PC-3 (cell line): ENCODE measurements around the gene HEPHL1. TPM values are rescaled to one million over a fixed set of nuclear protein-coding genes. Genes with fewer than 3 reads are reported as not detected.

Experiments
- ATAC-seq: fragments of 200-7000 bp; cut with Tn5 transposase; 2 replicates; pipeline ENCODE4 v1.9.1; 2020; ENCODE audit warnings: mild to moderate bottlenecking, moderate library complexity
- BruUV-seq: library from RNA; stranded (reverse); fragments of 400-500 nt; replicated peaks from 2 replicates; lab custom pipeline; 2021; lab: Mats Ljungman, UMichigan
- CTCF ChIA-PET: fragments of 300-600 bp; sonication (Branson Sonifier 250); formaldehyde crosslinking; loops from one replicate; lab custom pipeline; 2022; ENCODE audit warnings: antibody characterized with exemption; lab: Charles Lee
- POLR2A ChIA-PET: fragments of 300-600 bp; sonication (Branson Sonifier 250); formaldehyde crosslinking; loops from one replicate; lab custom pipeline; 2022; ENCODE audit warnings: antibody characterized with exemption; ENCODE audit not compliant: unreplicated experiment; lab: Charles Lee
- DNase-seq: peaks from one replicate; pipeline ENCODE4 v3.0.0-alpha.2; 2015
- H2AFZ ChIP-seq: fragments of 300-600 bp; sonication (generic); 2 replicates; pipeline ENCODE4 v1.6.0; 2016; ENCODE audit warnings: antibody characterized with exemption, low read length
- H3F3A ChIP-seq: fragments of 300-600 bp; sonication (generic); one replicate; pipeline ENCODE4 v1.6.0; 2017; ENCODE audit warnings: antibody characterized with exemption, low read length, control low read depth, mild to moderate bottlenecking; ENCODE audit not compliant: unreplicated experiment
- H3K27ac ChIP-seq: fragments of 300-600 bp; sonication (generic); 2 replicates; pipeline ENCODE4 v1.5.1; 2016; ENCODE audit warnings: mild to moderate bottlenecking, low read length
- H3K27me3 ChIP-seq: fragments of 300-600 bp; sonication (generic); 2 replicates; pipeline ENCODE4 v1.6.1; 2016; ENCODE audit warnings: low read length, mixed read lengths
- H3K36me3 ChIP-seq: fragments of 300-600 bp; sonication (generic); 2 replicates; pipeline ENCODE4 v1.6.1; 2016; ENCODE audit warnings: low read depth, mixed run types, low read length, mixed read lengths
- H3K4me1 ChIP-seq: fragments of 300-600 bp; sonication (generic); 2 replicates; pipeline ENCODE4 v1.5.1; 2016; ENCODE audit warnings: low read length; ENCODE audit not compliant: insufficient read depth
- H3K4me2 ChIP-seq: fragments of 300-600 bp; sonication (generic); 2 replicates; pipeline ENCODE4 v1.6.0; 2016; ENCODE audit warnings: low read length
- H3K4me3 ChIP-seq: fragments of 300-600 bp; sonication (generic); 2 replicates; pipeline ENCODE4 v1.5.1; 2016; ENCODE audit warnings: mild to moderate bottlenecking, low read length, mixed read lengths
- H3K79me2 ChIP-seq: fragments of 300-600 bp; sonication (generic); 2 replicates; pipeline ENCODE4 v1.6.1; 2017; ENCODE audit warnings: low read length, mixed read lengths
- H3K9ac ChIP-seq: fragments of 300-600 bp; sonication (generic); 2 replicates; pipeline ENCODE4 v1.6.0; 2016; ENCODE audit warnings: mild to moderate bottlenecking, low read length
- H3K9me2 ChIP-seq: fragments of 300-600 bp; sonication (generic); replicated peaks from 2 replicates; pipeline ENCODE4 v1.6.1; 2016; ENCODE audit warnings: mixed run types, low read length, mixed read lengths
- H3K9me3 ChIP-seq: fragments of 300-600 bp; sonication (generic); 2 replicates; pipeline ENCODE4 v1.6.1; 2016; ENCODE audit warnings: low read length, mixed read lengths
- H4K20me1 ChIP-seq: fragments of 300-600 bp; sonication (generic); 2 replicates; pipeline ENCODE4 v1.6.1; 2016; ENCODE audit warnings: low read length, mixed read lengths
- EZH2 ChIP-seq: fragments of 300-600 bp; sonication (generic); IDR thresholded peaks from one replicate; pipeline ENCODE4 v1.6.1; 2017; ENCODE audit warnings: antibody characterized with exemption, mild to moderate bottlenecking, low read length; ENCODE audit not compliant: unreplicated experiment
- EZH2phosphoT487 ChIP-seq: fragments of 300-600 bp; sonication (generic); IDR thresholded peaks from 2 replicates; pipeline ENCODE4 v1.6.1; 2018; ENCODE audit warnings: mild to moderate bottlenecking, antibody characterized with exemption, low read length, borderline replicate concordance
- intact Hi-C: fragments of 100-400 bp; cut with micrococcal nuclease; formaldehyde crosslinking; loops from 2 replicates; pipeline ENCODE4 v1.9.0; 2023
- total RNA-seq: library from RNA; depleted of rRNA; stranded (reverse); fragments of >200 nt; gene quantifications from 2 replicates; pipeline ENCODE4 v1.2.3, GENCODE V29; 2014
- TF ChIP-seq, protein P1 (sequence below): fragments of 300-600 bp; sonication (generic); conservative IDR thresholded peaks from 2 replicates; pipeline ENCODE4 v1.5.1; 2017; ENCODE audit warnings: antibody characterized with exemption, low read depth, mild to moderate bottlenecking, low read length

The HEPHL1 gene
- total RNA-seq, 1 experiment from 2014 or later: 4.4 TPM

DNA sequence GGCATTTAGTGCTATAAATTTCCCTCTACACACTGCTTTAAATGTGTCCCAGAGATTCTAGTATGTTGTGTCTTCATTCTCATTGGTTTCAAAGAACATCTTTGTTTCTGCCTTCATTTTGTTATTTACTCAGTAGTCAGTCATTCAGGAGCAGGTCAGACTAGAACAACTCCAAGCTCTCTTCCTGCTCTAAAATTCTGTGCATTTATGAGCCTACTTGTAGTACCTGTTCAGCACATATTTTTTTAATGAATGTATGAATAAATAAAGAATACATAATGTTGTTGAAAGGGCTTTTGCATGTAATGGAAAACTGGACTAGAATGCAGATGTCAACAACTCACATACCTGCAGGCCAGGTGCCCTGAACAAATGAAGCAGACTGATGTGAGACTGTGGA, 13.7 kb upstream of the HEPHL1 start:
- no peaks in the 10 kb centered on the region for H3K36me3 ChIP-seq
- BruUV-seq: no TSS peak
- no peaks in the 10 kb centered on the region for H3K9me3 ChIP-seq
- peak; percentile 31; the same call in 1 of the 2 replicates for ATAC-seq
- DNase-seq: peak; percentile 62
- H4K20me1 ChIP-seq: no peaks in the 10 kb centered on the region
- H3K9me2 ChIP-seq: 0 out of 2 replicates have a peak, but pooled peaks cover 5% of the 10 kb centered on the region
- no peak overlapping the region for H3K9ac ChIP-seq
- H2AFZ ChIP-seq: no peak overlapping the region
- intact Hi-C loops: no loop called here
- POLR2A ChIA-PET: no interaction called here
- H3K27ac ChIP-seq: no peak overlapping the region
- no peaks in the 10 kb centered on the region for H3K79me2 ChIP-seq
- CTCF ChIA-PET: no interaction called here
- H3K4me2 ChIP-seq: no peak overlapping the region
- H3K4me1 ChIP-seq: peaks cover 22% of the 10 kb centered on the region
- H3K4me3 ChIP-seq: no peak overlapping the region
- H3F3A ChIP-seq: no peaks in the 10 kb centered on the region
- H3K27me3 ChIP-seq: no peaks in the 10 kb centered on the region
- TF ChIP-seq EZH2phosphoT487 (no peak), EZH2 (no peak)
- TF ChIP-seq, protein P1, sequence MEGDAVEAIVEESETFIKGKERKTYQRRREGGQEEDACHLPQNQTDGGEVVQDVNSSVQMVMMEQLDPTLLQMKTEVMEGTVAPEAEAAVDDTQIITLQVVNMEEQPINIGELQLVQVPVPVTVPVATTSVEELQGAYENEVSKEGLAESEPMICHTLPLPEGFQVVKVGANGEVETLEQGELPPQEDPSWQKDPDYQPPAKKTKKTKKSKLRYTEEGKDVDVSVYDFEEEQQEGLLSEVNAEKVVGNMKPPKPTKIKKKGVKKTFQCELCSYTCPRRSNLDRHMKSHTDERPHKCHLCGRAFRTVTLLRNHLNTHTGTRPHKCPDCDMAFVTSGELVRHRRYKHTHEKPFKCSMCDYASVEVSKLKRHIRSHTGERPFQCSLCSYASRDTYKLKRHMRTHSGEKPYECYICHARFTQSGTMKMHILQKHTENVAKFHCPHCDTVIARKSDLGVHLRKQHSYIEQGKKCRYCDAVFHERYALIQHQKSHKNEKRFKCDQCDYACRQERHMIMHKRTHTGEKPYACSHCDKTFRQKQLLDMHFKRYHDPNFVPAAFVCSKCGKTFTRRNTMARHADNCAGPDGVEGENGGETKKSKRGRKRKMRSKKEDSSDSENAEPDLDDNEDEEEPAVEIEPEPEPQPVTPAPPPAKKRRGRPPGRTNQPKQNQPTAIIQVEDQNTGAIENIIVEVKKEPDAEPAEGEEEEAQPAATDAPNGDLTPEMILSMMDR: no peak

DNA sequence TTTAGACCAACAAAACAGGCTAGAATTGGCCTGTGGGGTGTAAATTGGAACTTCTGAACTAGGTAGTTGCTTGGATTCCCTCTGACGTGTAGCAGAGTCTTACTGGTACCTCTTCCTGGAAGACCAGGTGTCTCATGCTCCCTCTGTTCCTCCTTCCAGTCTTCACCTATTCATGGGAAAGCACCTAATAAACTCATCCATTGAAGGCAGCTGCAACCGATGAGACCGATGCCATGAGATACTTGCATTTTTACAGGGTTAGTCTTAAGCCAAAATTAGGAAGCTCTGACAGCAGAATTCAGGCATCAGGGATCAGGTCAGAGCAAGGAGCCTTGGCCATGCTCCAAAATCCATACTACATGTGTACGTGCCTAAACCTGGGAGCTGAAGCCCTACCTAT, 13.2 kb upstream of the HEPHL1 start:
- H3K9me2 ChIP-seq: 0 out of 2 replicates have a peak, but pooled peaks cover 5% of the 10 kb centered on the region
- H3K4me2 ChIP-seq: no peak overlapping the region
- ChIA-PET POLR2A (no interaction called here), CTCF (no interaction called here)
- no peak overlapping the region for H3K9ac ChIP-seq
- no TSS peak for BruUV-seq
- no peaks in the 10 kb centered on the region for H3K9me3 ChIP-seq
- no peaks in the 10 kb centered on the region for H3K27me3 ChIP-seq
- no peak overlapping the region for H3K27ac ChIP-seq
- intact Hi-C loops: no loop called here
- no peaks in the 10 kb centered on the region for H4K20me1 ChIP-seq
- no peak overlapping the region for H2AFZ ChIP-seq
- H3K4me1 ChIP-seq: peaks cover 17% of the 10 kb centered on the region
- ATAC-seq (no peak), DNase-seq (no peak)
- no peaks in the 10 kb centered on the region for H3F3A ChIP-seq
- no peaks in the 10 kb centered on the region for H3K36me3 ChIP-seq
- no peak overlapping the region for H3K4me3 ChIP-seq
- TF ChIP-seq EZH2phosphoT487 (no peak), EZH2 (no peak)
- TF ChIP-seq, protein P1: no peak
- no peaks in the 10 kb centered on the region for H3K79me2 ChIP-seq

DNA sequence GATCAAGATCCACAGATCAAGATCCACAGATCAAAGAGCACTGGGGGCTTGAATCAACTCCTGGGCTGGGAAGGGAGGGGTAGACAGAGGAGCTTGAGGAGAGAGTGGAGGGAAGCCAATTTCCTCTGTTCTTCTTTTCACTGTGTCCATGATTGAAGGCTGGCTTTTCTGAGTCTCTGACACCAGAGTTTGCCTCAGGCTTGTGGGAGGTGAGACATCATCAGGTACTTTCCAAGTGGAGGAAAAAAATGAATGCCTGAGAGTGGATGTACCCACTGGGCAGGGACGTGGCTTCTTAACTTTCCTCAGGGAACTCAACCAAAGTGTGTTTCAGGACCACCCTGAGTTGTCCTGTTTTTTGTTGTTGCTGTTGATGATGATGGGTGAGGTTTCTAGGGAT, 11.0 kb upstream of the HEPHL1 start:
- ATAC-seq: no peak
- no peaks in the 10 kb centered on the region for H3F3A ChIP-seq
- POLR2A ChIA-PET: no interaction called here
- no peak overlapping the region for H3K4me3 ChIP-seq
- no peaks in the 10 kb centered on the region for H3K27me3 ChIP-seq
- H3K27ac ChIP-seq: no peak overlapping the region
- DNase-seq: peak; percentile 33
- H3K36me3 ChIP-seq: no peaks in the 10 kb centered on the region
- H2AFZ ChIP-seq: no peak overlapping the region
- CTCF ChIA-PET: no interaction called here
- H3K4me2 ChIP-seq: no peak overlapping the region
- H3K9ac ChIP-seq: no peak overlapping the region
- intact Hi-C loops: no loop called here
- no peaks in the 10 kb centered on the region for H3K9me3 ChIP-seq
- H4K20me1 ChIP-seq: no peaks in the 10 kb centered on the region
- BruUV-seq: no TSS peak
- peaks cover 14% of the 10 kb centered on the region for H3K4me1 ChIP-seq
- no peak for TF ChIP-seq EZH2
- no peak for TF ChIP-seq EZH2phosphoT487
- TF ChIP-seq, protein P1: no peak
- no peaks in the 10 kb centered on the region for H3K79me2 ChIP-seq
- 0 out of 2 replicates have a peak, but pooled peaks cover 5% of the 10 kb centered on the region for H3K9me2 ChIP-seq
